HG02943 (cell line): Measurements from ENCODE around the gene TMEM92.
"Not testable (repeated sequence)": the region's sequence is repeated elsewhere in the genome, so short reads cannot be mapped to it uniquely, and the experiment has no call there.

ENCODE experiments used
- ATAC-seq: cut with Tn5 transposase; IDR thresholded peaks from one replicate; pipeline ENCODE4 v1.9.1; 2021; ENCODE audit warnings: mild to moderate bottlenecking, low read depth, moderate library complexity; ENCODE audit not compliant: unreplicated experiment

Gene TMEM92

GRCh38 chr17:50273654-50274040, 619 bp upstream of the TMEM92 start:
- ATAC-seq = no peak

- no peak for ATAC-seq
Measured at GRCh38 chr17:50274897-50275221, 593 bp downstream of the TMEM92 start.

DNA sequence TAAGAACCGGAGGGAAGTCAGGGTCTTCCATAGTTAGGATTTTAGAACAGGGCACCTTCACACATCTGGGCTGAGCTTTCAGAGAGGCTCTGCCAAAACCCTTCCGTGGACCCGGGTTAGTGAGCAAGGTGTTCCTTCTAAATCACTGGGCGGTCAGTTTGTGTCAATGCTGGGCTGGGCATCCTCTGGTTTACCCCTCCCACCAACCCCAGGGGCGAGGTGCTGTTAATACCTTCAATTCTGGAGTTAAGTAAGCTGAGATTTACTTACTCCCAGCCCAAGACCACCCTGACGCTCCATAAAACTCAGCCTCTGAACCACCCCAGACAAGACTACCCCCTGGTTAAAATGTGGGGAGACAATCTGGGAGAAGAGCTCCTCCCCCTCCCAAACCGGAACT, 1.0 kb downstream of the TMEM92 start:
- ATAC-seq = no peak

DNA sequence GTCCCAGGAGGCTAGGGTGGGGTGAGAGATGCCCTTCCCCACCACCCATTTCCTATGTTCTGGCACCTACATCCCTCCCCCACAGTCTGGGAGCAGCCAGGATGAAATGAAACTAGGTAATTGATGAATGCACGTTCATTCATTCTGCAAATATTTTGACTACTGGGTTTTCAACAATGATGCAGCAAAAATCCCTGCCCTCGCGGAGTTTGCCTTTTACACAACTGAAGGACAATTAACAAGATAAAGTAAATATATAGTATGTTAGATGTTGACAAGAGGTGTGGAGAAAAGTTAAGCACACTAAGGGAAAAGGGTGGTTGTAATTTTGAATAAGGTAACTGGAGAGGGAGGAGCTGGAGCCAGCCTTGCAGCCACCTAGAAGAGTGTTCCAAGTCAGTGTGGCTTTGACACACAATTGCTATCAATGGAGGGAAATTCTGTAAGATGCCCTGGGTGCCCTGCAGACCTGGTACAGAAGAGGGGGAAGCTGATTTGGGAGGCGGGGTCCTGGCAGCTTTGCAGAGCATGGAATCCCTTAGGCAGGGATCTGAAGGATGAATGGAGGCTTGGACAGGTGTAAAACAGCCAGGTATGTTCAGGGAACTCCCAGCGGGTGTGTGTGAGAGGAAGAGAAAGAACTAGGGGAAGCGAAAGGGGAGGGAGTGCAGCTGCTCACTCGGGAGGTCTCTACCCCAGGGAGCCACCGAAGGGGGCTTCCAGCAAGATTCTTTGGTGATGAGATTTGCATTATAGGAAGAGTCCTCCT, 2.5 kb downstream of the TMEM92 start:
- no peak for ATAC-seq

DNA sequence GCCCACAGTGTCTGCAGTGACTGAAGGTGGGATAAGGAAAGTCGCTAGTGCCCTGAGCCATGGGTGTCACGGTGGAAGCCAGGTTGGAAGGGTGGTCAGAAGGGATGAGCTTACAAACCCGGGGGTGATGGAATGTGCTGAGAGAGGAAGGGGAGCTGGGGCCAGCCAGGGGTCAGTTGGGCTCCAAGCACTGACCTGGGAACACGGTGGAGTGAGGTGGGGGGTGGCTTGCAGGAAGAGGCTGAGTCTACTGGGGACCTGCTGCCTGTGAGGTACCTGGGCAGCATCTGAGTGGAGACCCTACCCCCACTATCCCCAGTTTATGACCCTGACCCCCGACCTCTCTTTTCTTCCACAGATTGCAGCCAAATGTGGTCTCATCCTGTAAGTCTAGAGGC, 3.1 kb downstream of the TMEM92 start:
- no peak for ATAC-seq

DNA sequence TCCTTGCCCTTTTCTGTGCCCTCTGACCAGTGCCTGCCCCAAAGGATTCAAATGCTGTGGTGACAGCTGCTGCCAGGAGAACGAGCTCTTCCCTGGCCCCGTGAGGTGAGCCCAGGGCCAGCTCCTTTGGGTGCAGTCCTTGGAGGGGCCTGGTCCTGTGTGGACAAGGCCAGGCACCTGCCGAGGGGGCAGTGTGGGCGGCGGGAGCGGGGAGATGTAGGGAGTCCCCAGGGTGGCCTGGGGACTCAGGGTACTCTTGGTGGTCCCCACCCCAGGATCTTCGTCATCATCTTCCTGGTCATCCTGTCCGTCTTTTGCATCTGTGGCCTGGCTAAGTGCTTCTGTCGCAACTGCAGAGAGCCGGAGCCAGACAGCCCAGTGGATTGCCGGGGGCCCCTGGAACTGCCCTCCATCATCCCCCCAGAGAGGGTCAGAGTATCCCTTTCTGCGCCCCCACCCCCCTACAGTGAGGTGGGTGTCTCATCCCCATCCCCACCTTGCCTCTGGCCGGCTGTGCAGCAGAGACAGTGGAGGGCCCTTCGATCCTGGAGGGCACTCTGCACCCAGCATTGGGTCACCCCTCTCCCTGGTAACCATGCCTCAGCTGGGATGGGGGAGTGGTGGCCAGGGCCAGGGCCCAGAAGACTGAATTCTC, 4.4 kb downstream of the TMEM92 start:
- no peak for ATAC-seq

DNA sequence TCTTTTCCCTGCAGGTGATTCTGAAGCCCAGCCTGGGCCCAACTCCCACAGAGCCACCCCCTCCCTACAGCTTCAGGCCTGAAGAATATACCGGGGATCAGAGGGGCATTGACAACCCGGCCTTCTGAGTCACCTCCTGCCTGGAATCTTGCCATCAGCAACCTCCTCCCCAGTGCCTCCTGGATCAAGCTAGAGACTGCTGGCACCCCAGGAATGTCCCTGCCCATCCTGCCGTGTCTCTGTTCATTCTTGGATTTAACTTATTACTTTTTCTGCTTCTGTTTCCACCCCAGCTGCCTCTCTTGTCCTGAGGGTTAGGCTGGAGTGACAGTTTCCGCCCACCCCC, 4.9 kb downstream of the TMEM92 start:
- ATAC-seq = no peak

DNA sequence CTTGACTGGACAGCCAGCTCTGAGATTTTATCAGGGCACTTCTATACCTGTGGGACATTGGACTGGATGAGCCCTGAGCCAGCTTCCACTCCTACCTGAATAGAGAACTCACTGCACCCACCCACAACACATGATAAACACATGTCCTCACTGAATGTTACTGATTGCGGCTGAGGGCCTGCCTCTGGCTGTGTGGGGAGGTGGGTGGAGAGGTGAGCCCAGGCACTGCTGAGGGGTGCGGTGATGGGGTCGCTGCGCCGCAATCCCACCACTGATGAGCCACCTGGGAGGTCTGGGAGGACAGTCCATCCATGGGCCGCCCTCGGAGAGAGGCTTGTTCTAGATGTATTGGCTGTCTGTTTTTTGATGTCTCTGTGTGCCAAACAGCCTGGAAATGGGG, 5.4 kb downstream of the TMEM92 start:
- no peak for ATAC-seq

DNA sequence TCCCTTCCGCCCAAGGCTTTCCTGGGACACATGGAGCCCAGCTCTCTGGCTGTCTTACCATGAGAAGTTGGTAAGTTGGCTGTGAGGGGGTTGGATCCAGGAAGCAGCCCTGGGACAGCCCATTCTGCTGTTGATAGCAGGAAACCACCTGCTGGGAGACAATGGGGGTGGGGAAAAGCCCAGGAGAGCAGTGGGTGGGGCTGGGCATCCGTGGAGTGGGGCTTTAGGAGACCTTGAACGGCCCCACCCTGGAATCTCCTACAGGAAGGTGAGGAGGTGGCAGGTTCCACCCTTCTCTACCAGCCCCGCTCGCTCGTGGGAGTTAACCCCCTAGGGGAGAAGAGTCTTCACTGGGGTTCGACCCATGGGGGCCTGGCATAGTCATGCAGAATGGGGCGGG, 5.8 kb downstream of the TMEM92 start:
- ATAC-seq = no peak

DNA sequence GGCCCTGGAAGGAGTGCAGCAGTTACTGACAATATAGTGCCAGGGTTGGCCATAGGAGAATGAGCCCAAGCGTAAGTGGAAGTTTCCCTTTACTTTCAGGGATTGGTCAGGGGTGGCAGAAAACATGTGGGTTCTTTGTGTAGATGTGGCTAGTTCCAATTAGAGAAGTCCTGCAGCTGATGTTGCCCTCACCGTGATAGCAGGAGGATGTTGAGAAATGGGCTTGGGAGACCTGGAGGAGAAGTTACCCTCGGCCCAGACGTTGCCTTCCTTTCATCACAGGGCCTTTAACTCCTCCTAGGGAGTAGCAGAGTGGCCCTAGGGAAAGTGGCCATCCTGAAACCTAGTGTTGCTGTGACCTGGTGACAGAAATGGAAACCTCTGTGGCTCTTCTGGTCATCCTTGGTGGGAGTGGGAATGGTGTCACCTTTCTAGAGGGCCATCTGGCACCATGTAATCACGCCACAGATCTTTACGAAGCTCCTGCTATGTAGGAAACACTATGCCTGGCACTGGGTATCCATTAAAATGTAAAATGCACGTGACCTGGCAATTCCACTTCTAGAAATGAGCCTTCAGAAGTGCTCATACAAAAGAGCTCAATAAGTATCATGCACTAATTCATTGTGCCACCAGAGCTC, 6.7 kb downstream of the TMEM92 start:
- no peak for ATAC-seq

DNA sequence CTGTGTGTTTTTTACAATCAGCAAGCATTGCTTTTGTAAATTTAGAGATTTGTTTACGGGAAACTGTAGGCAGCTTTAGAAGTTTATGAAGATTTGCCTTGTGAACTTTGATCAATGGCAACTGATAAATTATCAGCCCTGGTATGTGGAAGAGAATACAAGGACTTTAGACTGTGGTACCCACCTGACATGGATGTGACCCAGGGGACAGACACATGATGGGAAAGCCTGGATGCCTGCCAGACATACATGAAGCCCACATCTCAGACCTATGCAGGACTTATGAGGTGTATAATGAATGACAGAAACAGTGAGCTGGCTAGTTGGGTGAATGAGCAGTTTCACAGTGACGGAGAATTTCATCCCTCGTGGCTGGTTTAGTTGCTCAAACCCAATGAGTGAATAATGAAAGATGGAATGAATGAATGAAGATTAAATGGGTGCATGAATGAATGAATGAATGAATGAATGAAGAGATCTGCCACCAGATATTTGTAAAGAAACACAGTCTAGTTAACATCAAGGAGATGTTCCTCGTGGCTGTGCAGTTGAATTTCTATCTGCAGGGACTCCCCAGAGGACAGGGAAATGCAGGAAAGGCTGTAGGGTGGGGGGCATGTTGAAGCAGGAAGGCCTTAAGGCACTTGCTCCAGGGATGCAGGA, 7.6 kb downstream of the TMEM92 start:
- no peak for ATAC-seq

GRCh38 chr17:50283246-50283645, 9.0 kb downstream of the TMEM92 start:
- no peak for ATAC-seq

- ATAC-seq = no peak
Measured at GRCh38 chr17:50283714-50284113, 9.4 kb downstream of the TMEM92 start.

DNA sequence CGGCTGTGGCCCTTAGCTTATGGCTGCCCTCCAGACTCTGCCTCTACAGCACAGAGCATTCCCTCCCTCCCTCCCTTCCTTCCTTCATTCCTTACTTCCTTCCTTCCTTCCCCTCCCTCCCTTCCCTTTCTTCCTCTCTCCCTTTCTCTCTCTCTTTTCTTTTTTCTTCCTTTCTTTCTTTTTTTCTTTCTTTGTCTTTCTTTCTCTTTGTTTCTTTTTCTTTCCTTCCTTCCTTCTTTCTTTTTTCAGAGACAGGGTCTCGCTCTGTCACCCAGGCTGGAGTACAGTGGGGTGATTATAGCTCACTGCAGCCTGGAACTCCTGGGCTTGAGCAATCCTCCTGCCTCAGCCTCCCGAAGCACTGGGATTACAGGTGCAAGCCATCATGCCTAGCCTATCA, 11.7 kb downstream of the TMEM92 start:
- ATAC-seq = no peak

GRCh38 chr17:50287302-50287701, 13.0 kb downstream of the TMEM92 start:
- ATAC-seq = not testable (repeated sequence)

DNA sequence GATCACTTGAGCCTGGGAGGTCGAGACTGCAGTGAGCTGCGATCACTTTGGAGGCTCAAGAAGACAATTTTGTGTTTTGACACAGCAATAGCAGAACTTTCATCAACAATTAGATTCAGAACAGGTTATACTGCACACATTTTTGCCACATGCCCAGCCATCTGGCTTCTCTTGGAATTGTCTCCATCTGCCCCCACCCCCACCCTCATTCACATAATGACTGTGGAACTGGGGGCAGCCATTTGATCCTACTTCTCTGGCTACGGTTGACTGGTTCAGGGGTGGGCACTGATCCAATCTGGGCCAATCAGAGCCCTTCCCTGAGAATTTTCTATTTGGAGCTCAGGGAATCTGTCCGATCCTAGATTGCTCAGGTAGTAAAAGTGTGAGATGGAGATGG, 14.0 kb downstream of the TMEM92 start:
- no peak for ATAC-seq

GRCh38 chr17:50289278-50289677, 15.0 kb downstream of the TMEM92 start:
- no peak for ATAC-seq

DNA sequence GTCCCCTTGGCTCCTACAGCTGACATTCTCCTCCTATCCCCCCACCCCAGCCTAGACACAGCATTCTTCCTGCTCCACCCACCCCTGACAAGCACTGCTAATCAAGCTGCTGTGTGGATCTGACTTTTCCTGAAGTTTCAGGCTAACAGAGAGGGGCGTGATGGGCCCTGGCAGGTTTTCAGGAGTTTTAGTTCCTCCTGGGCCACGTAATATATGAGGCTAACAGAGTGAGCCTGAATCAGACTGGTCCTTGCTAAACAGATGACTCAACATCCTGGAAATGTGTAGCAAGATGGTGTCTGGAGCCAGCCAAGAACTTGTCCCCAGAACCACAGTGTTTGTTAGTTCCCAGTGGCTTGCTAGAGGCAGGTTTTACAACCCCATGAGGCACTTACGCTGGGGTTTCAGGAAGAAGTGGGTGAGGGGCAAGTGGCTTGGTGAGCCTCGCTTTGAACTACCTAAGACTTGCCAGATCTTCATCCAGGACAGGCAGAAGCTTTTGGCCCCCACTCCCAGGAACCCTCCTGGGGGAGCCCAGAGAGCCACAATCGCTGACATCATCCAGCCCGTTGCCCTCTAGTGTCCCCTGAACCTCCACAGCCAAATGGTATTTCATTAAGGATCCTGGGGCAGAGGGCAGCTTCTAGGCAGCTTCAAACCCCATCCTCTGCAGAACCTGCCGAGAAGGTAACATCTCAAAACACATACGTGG, 15.9 kb downstream of the TMEM92 start:
- ATAC-seq = no peak

DNA sequence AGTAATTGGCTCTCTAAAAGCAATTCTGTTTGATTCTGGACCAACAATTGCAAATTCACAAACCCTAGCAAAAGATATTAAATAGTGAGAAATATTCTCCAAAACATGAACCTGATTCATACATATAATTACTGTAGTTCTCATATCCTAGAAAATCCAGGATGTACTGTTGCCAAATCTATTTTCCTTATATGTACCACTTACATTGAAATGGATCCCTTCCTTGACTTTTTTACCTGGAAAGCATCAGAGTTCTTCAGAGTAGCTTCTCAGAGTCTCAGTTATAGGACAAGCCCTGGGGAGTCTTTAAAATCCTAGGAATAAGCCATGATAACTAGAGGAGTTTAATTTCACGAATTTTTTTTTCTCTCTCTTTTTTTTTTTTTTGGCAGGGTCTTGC, 16.7 kb downstream of the TMEM92 start:
- no peak for ATAC-seq

- no peak for ATAC-seq
Measured at GRCh38 chr17:50292465-50292864, 18.2 kb downstream of the TMEM92 start.

DNA sequence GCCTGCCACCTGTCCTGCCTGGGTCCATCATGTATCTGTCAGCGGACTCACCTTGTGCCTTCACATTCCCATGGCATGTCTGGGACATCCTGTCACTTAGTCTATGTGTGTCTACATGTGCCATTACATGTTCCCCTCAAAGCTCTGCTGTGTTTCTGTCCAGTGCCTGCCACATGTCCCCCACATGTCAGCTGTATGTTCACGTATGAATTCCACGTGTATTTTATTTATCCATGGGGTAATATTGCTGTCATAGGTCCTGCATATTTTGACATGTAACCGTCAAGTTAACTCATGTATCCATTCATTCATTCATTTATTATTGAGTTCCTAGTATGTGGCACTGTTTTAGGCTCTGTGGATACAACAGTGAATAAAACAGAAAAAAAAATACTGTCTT, 20.8 kb downstream of the TMEM92 start:
- ATAC-seq = no peak
